CD4-positive, alpha-beta memory T cell (primary cell): ENCODE data around the gene CDC34. TPM values are rescaled to one million over a fixed set of nuclear protein-coding genes. Genes with fewer than 3 reads are reported as not detected.
"Not testable (repeated sequence)": the region's sequence is repeated elsewhere in the genome, so short reads cannot be mapped to it uniquely, and the experiment has no call there.

Experiments used
- CTCF ChIA-PET: fragments of 350-600 bp; sonication (Branson Sonifier 250); formaldehyde crosslinking; loops from one replicate; lab custom pipeline; 2021; ENCODE audit warnings: inconsistent platforms; ENCODE audit not compliant: partially characterized antibody; lab: Charles Lee
- POLR2A ChIA-PET: fragments of 350-600 bp; sonication (Branson Sonifier 250); formaldehyde crosslinking; loops from one replicate; lab custom pipeline; 2021; ENCODE audit not compliant: partially characterized antibody; lab: Charles Lee
- DNase-seq, 5 donors: peaks; one replicate each; pipeline versions ENCODE4 v3.0.0 to v3.0.0-alpha.2; 2020 to 2022; ENCODE audit warnings: mixed read lengths in 1 of 5
- H3K27ac ChIP-seq: one replicate; pipeline ENCODE4 v1.7.0; 2013; ENCODE audit warnings: low read depth, low read length
- H3K27me3 ChIP-seq: 2 replicates; pipeline ENCODE4 v1.7.0; 2013; ENCODE audit warnings: mild to moderate bottlenecking, low read length, moderate library complexity; ENCODE audit not compliant: insufficient read depth
- H3K36me3 ChIP-seq: 2 replicates; pipeline ENCODE4 v1.7.0; 2013; ENCODE audit warnings: mild to moderate bottlenecking, low read length, moderate library complexity; ENCODE audit not compliant: insufficient read depth
- H3K4me1 ChIP-seq: 2 replicates; pipeline ENCODE4 v1.7.0; 2013; ENCODE audit warnings: mild to moderate bottlenecking, low read length, moderate library complexity; ENCODE audit not compliant: insufficient read depth
- H3K4me3 ChIP-seq, 2 donors: one replicate each; pipeline ENCODE4 v1.7.0; 2013; ENCODE audit warnings: low read length in 2 of 2, mild to moderate bottlenecking in 1 of 2
- H3K9me3 ChIP-seq, 2 donors: one replicate each; pipeline ENCODE4 v1.7.0; 2013; ENCODE audit warnings: low read length in 2 of 2, control low read depth in 1 of 2; ENCODE audit not compliant: control insufficient read depth in 1 of 2
- H3K27ac Mint-ChIP-seq, 7 donors: one replicate each; pipeline ENCODE4 v1.8.0; 2020 to 2021; ENCODE audit warnings: mixed read lengths in 7 of 7, mild to moderate bottlenecking in 6 of 7, inconsistent platforms in 3 of 7, moderate library complexity in 3 of 7
- H3K27me3 Mint-ChIP-seq, 2 donors: one replicate each; pipeline ENCODE4 v1.8.0; 2020 to 2021; ENCODE audit warnings: mixed read lengths in 2 of 2
- H3K36me3 Mint-ChIP-seq, 2 donors: one replicate each; pipeline ENCODE4 v1.8.0; 2020 to 2021; ENCODE audit warnings: mixed read lengths in 2 of 2, inconsistent platforms in 1 of 2, mild to moderate bottlenecking in 1 of 2
- H3K4me1 Mint-ChIP-seq, 4 donors: one replicate each; pipeline ENCODE4 v1.8.0; 2020 to 2021; ENCODE audit warnings: mixed read lengths in 4 of 4, mild to moderate bottlenecking in 1 of 4
- H3K4me3 Mint-ChIP-seq, 8 donors: one replicate each; pipeline ENCODE4 v1.8.0; 2020 to 2021; ENCODE audit warnings: mixed read lengths in 8 of 8, mild to moderate bottlenecking in 7 of 8, moderate library complexity in 6 of 8, inconsistent platforms in 3 of 8
- H3K9me3 Mint-ChIP-seq, 8 donors: one replicate each; pipeline ENCODE4 v1.8.0; 2020 to 2021; ENCODE audit warnings: mixed read lengths in 8 of 8, mild to moderate bottlenecking in 5 of 8, inconsistent platforms in 3 of 8, moderate library complexity in 1 of 8
- intact Hi-C: fragments of 100-400 bp; cut with micrococcal nuclease; formaldehyde crosslinking; loops from one replicate; pipeline ENCODE4 v1.15.1; 2023
- polyA plus RNA-seq, 2 donors: library from polyadenylated mRNA; unstranded; fragments of 300-500 nt; fragmentation: Illumina TruSeq; gene quantifications; one replicate each; pipeline ENCODE4 v1.2.3, GENCODE V29; 2021
- total RNA-seq, 2 experiments: library from RNA; stranded (reverse); gene quantifications; one replicate each; pipeline ENCODE4 v1.2.3, GENCODE V29; 2021

The CDC34 gene
- total and polyA plus RNA-seq, 4 experiments from 2014 or later = 26.7 to 46.6 (median 44.2) TPM

DNA sequence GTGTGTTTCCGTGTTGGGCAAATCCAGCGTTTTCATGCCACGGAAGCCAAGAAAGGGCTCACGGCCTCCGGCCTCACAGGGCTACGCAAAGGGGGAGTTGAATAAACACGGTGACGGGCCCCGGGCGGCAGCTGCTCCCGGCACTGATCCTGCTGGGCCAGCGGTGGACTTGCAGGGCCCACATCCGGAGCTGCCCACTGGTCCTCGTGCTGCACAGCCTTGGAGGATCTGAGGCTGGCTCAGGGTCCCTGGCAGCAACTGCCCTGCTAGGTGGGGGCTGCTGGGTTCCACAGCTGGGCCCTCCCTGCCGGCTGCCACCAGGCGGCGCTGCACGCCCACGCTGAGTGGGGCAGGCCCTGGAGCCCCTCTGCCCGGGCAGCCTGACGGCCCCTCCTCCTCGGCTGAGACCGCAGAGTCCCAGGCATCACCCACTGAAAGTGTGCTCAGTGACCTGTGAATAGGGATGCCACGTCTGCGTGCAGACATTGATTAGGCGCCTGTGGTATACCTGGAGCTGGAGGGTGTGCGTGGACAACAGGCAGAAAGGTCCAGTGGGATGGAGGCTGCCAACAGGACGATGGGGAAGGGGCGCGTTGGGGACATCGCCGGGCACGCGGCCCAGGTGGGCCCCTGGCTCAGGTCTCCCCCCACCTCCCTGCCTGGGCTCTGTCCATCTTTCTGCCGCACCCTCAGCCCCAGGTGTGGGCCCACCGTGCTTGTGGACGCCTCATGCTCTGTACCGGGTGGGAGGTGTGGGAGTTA, 52.9 kb downstream of the CDC34 start:
- Mint-ChIP-seq H3K27ac (peak overlapping the region in 1 of 7 donors; percentile 75), H3K4me3 (no peak overlapping the region), H3K9me3 (peaks cover 0 to 1% (median 0%) of the 10 kb centered on the region in 8 donors), H3K36me3 (peaks cover 0 to 13% of the 10 kb centered on the region in 2 donors), H3K4me1 (peaks cover 3 to 11% (median 6%) of the 10 kb centered on the region in 4 donors), H3K27me3 (peaks cover 3 to 6% of the 10 kb centered on the region in 2 donors)
- peaks cover 14% of the 10 kb centered on the region for H3K36me3 ChIP-seq
- H3K4me1 ChIP-seq = peaks cover 19% of the 10 kb centered on the region
- DNase-seq = peak; percentile 54 to 70 (median 60)
- ChIA-PET CTCF (interaction anchor here (0.7 to 4.3 kb wide), 12 partner anchors 10 to 157 kb away, joined by 3 to 26 read pairs (median 4); partner anchors contain the start of gene RNF126), POLR2A (interaction anchor here (0.9 to 2.2 kb wide), 11 partner anchors 10 to 95 kb away, joined by 3 to 7 read pairs (median 4); partner anchors contain the start of genes BSG and RNF126)
- peaks cover 6% of the 10 kb centered on the region for H3K27me3 ChIP-seq
- no peak overlapping the region for H3K4me3 ChIP-seq
- intact Hi-C loops = loop anchor here (1.0 kb wide), 1 partner anchor 150 kb away; no protein-coding TSS in a partner anchor
- no peaks in the 10 kb centered on the region for H3K9me3 ChIP-seq
- H3K27ac ChIP-seq = no peak overlapping the region

DNA sequence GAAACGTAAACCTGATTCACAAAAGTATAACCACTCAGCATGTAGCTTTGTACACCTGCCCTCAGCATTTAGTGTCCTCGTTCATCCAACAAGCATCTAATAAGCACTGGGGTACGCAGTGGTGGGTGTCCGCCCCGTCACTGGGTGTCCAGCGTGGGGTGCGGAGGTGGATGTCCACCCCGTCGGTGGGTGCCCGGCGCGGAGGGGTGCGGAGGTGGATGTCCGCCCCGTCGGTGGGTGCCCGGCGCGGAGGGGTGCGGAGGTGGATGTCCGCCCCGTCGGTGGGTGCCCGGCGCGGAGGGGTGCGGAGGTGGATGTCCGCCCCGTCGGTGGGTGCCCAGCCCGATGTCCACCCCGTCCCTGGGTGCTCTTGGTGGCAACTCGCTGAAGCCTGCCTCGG, 53.6 kb downstream of the CDC34 start:
- H3K27ac Mint-ChIP-seq, H3K27me3 Mint-ChIP-seq, H3K9me3 ChIP-seq, H3K27me3 ChIP-seq, intact Hi-C loops, DNase-seq, H3K4me3 ChIP-seq, H3K4me3 Mint-ChIP-seq, H3K9me3 Mint-ChIP-seq, H3K27ac ChIP-seq: not testable (repeated sequence)
- Histone ChIP-seq H3K36me3 (peaks cover 10% of the 10 kb centered on the region), H3K4me1 (peaks cover 19% of the 10 kb centered on the region)
- Mint-ChIP-seq H3K36me3 (peaks cover 0 to 11% of the 10 kb centered on the region in 2 donors), H3K4me1 (peaks cover 3 to 11% (median 6%) of the 10 kb centered on the region in 4 donors)
- POLR2A ChIA-PET = interaction anchor here (0.7 to 2.2 kb wide), 6 partner anchors 13 to 92 kb away, joined by 3 to 7 read pairs (median 4); partner anchors contain the start of genes BSG and POLRMT
- CTCF ChIA-PET = interaction anchor here (0.8 to 4.3 kb wide), 8 partner anchors 10 to 152 kb away, joined by 3 to 26 read pairs (median 4); partner anchors contain the start of gene RNF126

DNA sequence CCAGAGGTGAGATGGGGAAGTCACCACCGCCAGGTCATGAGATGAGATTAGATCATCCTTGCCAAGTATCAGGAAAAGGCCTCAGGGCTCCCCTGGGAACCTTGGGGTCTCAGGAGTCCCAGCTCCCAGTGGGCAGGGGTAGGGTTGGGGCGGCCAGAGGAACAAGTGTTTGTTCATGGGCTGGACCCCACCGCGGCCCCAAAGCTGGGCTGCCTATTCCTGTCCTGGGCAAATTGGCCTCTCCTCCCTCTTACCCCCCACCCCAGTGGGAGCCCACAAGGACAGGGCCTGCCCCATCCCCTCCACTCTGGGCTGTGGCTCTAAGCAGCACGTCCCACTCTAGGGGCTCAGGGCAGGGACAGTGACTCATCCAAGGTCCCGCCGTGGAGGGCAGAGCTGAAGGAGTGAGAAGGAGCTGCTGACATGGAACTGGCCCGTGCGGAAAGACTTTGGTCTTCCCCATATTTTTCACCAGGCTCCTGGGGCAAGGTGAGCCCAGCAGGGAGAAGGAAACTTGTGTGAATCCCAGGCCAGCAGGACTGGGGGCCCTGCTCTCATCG, 54.1 kb downstream of the CDC34 start:
- Histone ChIP-seq H3K4me1 (peaks cover 19% of the 10 kb centered on the region), H3K9me3 (no peaks in the 10 kb centered on the region), H3K27ac (no peak overlapping the region), H3K36me3 (peaks cover 7% of the 10 kb centered on the region), H3K4me3 (no peak overlapping the region), H3K27me3 (peaks cover 6% of the 10 kb centered on the region)
- DNase-seq = no peak
- Mint-ChIP-seq H3K27me3 (peaks cover 4 to 7% of the 10 kb centered on the region in 2 donors), H3K27ac (no peak overlapping the region), H3K36me3 (peaks cover 0 to 10% of the 10 kb centered on the region in 2 donors), H3K4me3 (no peak overlapping the region), H3K4me1 (peaks cover 3 to 11% (median 6%) of the 10 kb centered on the region in 4 donors), H3K9me3 (peaks cover 0 to 1% (median 0%) of the 10 kb centered on the region in 8 donors)
- ChIA-PET POLR2A (interaction anchor here (0.7 to 2.2 kb wide), 6 partner anchors 11 to 94 kb away, joined by 3 to 7 read pairs (median 4); partner anchors contain the start of genes BSG and POLRMT), CTCF (interaction anchor here (1.4 to 4.3 kb wide), 5 partner anchors 11 to 152 kb away, joined by 3 to 26 read pairs (median 7); no protein-coding TSS in a partner anchor)
- intact Hi-C loops = no loop called here

DNA sequence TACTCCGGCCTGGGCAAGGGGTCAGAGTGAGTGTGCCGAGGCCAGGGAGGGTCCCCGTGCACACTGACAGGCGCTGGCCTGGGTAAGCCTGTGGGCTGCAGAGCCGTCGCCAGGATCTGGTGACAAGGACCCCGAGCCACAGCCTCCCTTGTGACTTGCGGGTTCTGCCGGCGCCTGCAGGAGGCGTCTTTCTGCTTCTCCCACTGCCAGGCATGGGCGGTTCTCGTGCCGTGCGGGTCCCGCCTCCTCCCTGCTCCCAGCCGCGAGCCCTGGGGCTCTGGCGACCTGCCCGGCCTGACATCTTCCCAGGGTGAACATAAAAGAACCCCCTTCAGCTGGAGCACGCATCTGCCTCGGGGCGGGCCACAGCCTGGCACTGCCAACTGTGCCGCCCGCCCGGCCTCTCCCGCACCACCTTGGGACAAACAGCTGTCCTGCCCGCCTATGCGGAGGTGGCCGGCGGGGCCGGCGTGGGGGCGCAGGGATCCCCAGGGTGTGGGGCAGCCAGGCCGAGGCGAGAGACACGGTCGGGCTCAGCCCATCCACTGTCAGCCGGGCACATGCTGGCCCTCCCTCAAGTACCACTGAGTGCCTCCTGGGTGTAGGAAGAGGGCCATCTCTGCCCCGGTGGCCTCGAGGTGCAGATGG, 56.7 kb downstream of the CDC34 start:
- CTCF ChIA-PET = interaction anchor here (0.6 to 1.0 kb wide), 2 partner anchors 40 to 87 kb away, joined by 4 read pairs; no protein-coding TSS in a partner anchor
- Histone ChIP-seq H3K36me3 (no peaks in the 10 kb centered on the region), H3K4me1 (peaks cover 19% of the 10 kb centered on the region), H3K4me3 (no peak overlapping the region), H3K27me3 (peaks cover 6% of the 10 kb centered on the region), H3K27ac (no peak overlapping the region), H3K9me3 (no peaks in the 10 kb centered on the region)
- Mint-ChIP-seq H3K4me1 (peaks cover 3 to 14% (median 6%) of the 10 kb centered on the region in 4 donors), H3K27ac (peak overlapping the region in 1 of 7 donors; percentile 59), H3K9me3 (peaks cover 0 to 1% (median 0%) of the 10 kb centered on the region in 8 donors), H3K27me3 (peaks cover 6 to 7% of the 10 kb centered on the region in 2 donors), H3K36me3 (peaks cover 0 to 2% of the 10 kb centered on the region in 2 donors), H3K4me3 (peak overlapping the region in 4 of 8 donors; percentile 42 to 65 (median 52))
- peak; percentile 57 to 81 (median 62) for DNase-seq
- POLR2A ChIA-PET = no interaction called here
- intact Hi-C loops = loop anchor here (1.0 to 2.0 kb wide), 3 partner anchors 15 to 146 kb away; partner anchors contain the start of gene BSG

DNA sequence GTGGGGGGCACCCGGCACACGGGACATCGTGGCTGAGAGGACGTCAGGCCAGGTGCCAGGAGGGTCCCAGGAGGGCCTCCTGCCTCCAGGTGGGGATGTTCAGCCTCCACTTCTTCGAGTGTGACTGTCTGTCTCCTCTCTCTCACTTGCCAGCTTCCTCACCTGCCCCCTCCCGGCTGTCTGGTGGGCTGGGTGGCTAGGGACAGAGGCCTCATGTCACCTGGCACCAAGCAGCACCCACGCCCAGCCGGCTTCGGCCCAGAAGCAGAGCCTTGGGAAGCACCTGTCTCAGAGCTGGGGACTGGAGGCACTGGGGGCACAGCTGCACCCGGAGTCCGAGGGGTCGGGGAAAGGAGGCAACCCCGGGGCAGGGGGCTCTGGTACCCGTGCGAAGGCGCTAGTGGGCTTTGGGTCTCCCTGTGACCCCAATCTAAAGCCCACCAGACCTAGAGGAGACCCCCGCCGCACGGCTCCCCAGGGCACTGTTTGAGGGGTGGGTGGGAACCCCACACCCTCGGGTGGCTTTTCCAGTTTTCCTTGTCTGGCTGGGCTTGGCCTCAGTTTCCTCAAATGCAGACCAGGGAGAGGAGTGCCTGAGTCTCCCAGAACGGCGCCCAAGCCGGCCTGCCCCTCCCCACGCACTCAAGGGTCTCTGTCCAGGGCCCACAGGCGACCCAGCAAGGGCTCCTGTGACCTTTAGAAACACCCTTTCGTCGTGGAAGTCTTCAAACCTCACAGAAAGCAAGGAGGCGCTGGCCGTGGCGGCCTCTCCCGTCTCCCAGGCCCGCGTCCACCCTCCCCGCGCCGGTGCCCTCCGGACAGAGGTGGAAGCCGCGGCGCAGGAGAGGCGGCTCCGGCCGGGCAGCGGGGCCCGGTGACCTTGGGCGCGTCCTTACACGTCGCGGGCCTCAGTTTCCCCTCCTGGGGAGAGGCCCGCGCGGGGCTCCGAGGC, 57.5 kb downstream of the CDC34 start:
- Histone ChIP-seq H3K9me3 (no peaks in the 10 kb centered on the region), H3K4me3 (no peak overlapping the region), H3K27ac (no peak overlapping the region), H3K4me1 (peaks cover 18% of the 10 kb centered on the region), H3K36me3 (no peaks in the 10 kb centered on the region), H3K27me3 (peaks cover 6% of the 10 kb centered on the region)
- intact Hi-C loops = loop anchor here (1.0 to 2.0 kb wide), 3 partner anchors 16 to 145 kb away; partner anchors contain the start of gene BSG
- ChIA-PET CTCF (interaction anchor here (0.6 kb wide), 1 partner anchor 39 kb away, joined by 4 read pairs; no protein-coding TSS in a partner anchor), POLR2A (no interaction called here)
- Mint-ChIP-seq H3K36me3 (peaks cover 0 to 2% of the 10 kb centered on the region in 2 donors), H3K4me3 (peak overlapping the region; percentile 45 to 76 (median 54)), H3K27me3 (peaks cover 6 to 10% of the 10 kb centered on the region in 2 donors), H3K9me3 (no peaks in the 10 kb centered on the region), H3K4me1 (peaks cover 1 to 11% (median 5%) of the 10 kb centered on the region in 4 donors), H3K27ac (no peak overlapping the region)
- no peak for DNase-seq
